ENCODE data around the gene COL8A1.

The COL8A1 gene

GRCh38 chr3:99706410-99706809 is 68.0 kb downstream of the COL8A1 start:
- H3K27ac ChIP-seq, result no peak overlapping the region
- no peak for TF ChIP-seq ZFX (IDR thresholded peaks at IDR 0.05)
- TF ChIP-seq CTCF (conservative IDR thresholded peaks at IDR 0.05), result no peak

- no peak overlapping the region for H3K27ac ChIP-seq
- TF ChIP-seq CTCF (conservative IDR thresholded peaks at IDR 0.05) (no peak), ZFX (IDR thresholded peaks at IDR 0.05) (no peak)
Observed at GRCh38 chr3:99708207-99708745, 69.9 kb downstream of the COL8A1 start.

- no peak for TF ChIP-seq ZFX (IDR thresholded peaks at IDR 0.05)
- TF ChIP-seq CTCF (conservative IDR thresholded peaks at IDR 0.05), result no peak
- H3K27ac ChIP-seq, result no peak overlapping the region
Observed at GRCh38 chr3:99709686-99710085, 71.3 kb downstream of the COL8A1 start.

GRCh38 chr3:99710094-99710493 is 71.7 kb downstream of the COL8A1 start:
- no peak for TF ChIP-seq ZFX (IDR thresholded peaks at IDR 0.05)
- TF ChIP-seq CTCF (conservative IDR thresholded peaks at IDR 0.05), result no peak
- H3K27ac ChIP-seq, result no peak overlapping the region

GRCh38 chr3:99711351-99711750 is 73.0 kb downstream of the COL8A1 start:
- TF ChIP-seq CTCF (conservative IDR thresholded peaks at IDR 0.05) (no peak), ZFX (IDR thresholded peaks at IDR 0.05) (no peak)
- no peak overlapping the region for H3K27ac ChIP-seq

- no peak overlapping the region for H3K27ac ChIP-seq
- TF ChIP-seq ZFX (IDR thresholded peaks at IDR 0.05), result no peak
- no peak for TF ChIP-seq CTCF (conservative IDR thresholded peaks at IDR 0.05)
Observed at GRCh38 chr3:99712291-99712954, 74.0 kb downstream of the COL8A1 start.

GRCh38 chr3:99713440-99713839 is 75.0 kb downstream of the COL8A1 start:
- TF ChIP-seq CTCF (conservative IDR thresholded peaks at IDR 0.05) (no peak), ZFX (IDR thresholded peaks at IDR 0.05) (no peak)
- no peak overlapping the region for H3K27ac ChIP-seq

Data from C4-2B (cell line).